ENCODE data around the gene JMJD1C.

JMJD1C gene

DNA sequence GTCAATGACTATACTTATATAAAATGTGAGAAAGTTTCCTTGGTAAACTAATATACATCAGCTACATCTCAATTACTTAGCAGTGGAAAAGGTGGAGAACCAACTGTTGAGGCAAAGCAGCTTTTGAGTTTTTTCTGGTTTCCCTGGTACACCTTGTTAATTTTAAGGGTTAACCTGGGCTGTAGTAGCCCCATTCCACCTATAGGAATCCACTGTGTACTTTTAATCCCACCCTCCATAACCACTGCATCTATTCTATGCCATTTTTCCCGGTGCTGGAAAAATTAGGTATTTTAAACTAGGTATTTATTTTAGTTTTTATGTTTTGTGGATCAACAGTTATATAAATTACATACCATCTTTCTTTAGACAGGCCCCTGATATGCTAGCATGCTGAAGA is 290.2 kb downstream of the JMJD1C start:
- TF ChIP-seq SUZ12 (IDR thresholded peaks at IDR 0.05; ENCODE audit: extremely low read depth, insufficient read depth, insufficient read length): no peak
- no peak for TF ChIP-seq YY1 (IDR thresholded peaks at IDR 0.05; ENCODE audit: insufficient read depth, insufficient read length)
- TF ChIP-seq ZNF274 (IDR thresholded peaks at IDR 0.05; ENCODE audit: low read depth, low read length): no peak
- H3K4me3 ChIP-seq (ENCODE audit: insufficient read length, low read depth): no peak overlapping the region
- H3K36me3 ChIP-seq (ENCODE audit: insufficient read depth, insufficient read length, low read length): peaks cover 56% of the 10 kb centered on the region
- no peaks in the 10 kb centered on the region for H3K9me3 ChIP-seq (ENCODE audit: insufficient read depth, low read length)
- DNase-seq (ENCODE audit: low read depth, low spot score): no peak
- H3K4me1 ChIP-seq (ENCODE audit: insufficient read depth, insufficient read length): no peaks in the 10 kb centered on the region
- no peak overlapping the region for H3K9ac ChIP-seq (ENCODE audit: insufficient read length, low read depth)
- H3K27me3 ChIP-seq (ENCODE audit: insufficient read depth, insufficient read length): no peaks in the 10 kb centered on the region

DNA sequence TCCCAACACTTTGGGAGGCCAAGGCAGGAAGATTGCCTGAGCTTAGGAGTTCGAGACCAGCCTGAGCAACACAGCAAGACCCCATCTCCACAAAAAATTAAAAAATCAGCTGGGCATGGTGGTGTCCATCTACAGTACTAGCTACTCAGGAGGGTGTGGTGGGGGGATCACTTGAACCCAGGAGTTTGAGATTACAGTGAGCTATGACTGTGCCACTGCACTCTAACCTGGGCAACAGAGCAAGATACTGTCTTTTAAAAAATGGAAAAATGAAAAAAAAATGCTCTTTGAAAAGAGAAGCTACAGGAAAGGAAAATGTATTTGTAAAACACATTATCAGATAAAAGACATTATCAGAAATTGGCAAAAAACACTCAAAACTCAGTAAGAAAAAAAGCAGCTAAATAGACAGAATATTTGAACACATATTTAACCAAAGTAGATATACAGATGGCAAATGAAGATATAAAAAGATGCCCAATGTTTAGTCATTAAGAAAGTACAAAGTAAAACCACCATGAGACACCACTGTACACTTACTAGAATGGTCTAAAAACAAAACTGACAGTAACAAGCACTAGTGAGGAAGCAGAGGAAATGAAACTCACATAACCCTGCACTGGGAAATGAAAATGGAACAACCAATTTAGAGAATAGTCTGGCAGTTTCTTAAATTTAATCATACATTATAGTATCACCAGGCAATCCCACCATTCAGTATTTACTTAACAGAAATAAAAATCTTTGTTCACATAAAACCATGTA is 292.1 kb downstream of the JMJD1C start:
- H3K27me3 ChIP-seq (ENCODE audit: insufficient read depth, insufficient read length): no peaks in the 10 kb centered on the region

DNA sequence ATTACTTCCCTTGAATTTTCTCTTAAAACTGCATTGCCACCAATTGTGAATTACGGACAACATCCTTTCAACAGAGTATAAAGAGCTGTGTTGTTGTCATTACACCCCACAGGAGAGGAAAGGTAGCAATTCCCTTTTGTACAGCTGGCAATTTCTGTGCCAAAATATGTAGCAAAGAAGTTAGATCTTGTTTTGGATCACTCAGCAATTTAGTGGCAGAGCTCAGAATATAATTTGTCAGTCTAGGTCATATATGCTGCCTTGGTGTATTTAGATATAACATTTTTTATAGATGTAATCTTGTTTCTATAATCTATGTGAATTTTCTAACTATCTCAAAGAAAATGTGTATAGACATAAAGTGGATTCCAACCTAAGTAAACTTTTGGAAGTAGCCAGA is 293.9 kb downstream of the JMJD1C start:
- DNase-seq (ENCODE audit: low read depth, low spot score): no peak
- Histone ChIP-seq H3K9ac (ENCODE audit: insufficient read length, low read depth) (no peak overlapping the region), H3K9me3 (ENCODE audit: insufficient read depth, low read length) (no peaks in the 10 kb centered on the region), H3K4me1 (ENCODE audit: insufficient read depth, insufficient read length) (no peaks in the 10 kb centered on the region), H3K4me3 (ENCODE audit: insufficient read length, low read depth) (no peak overlapping the region), H3K27me3 (ENCODE audit: insufficient read depth, insufficient read length) (no peaks in the 10 kb centered on the region), H3K36me3 (ENCODE audit: insufficient read depth, insufficient read length, low read length) (peaks cover 61% of the 10 kb centered on the region)
- TF ChIP-seq YY1 (IDR thresholded peaks at IDR 0.05; ENCODE audit: insufficient read depth, insufficient read length) (no peak), SUZ12 (IDR thresholded peaks at IDR 0.05; ENCODE audit: extremely low read depth, insufficient read depth, insufficient read length) (no peak), ZNF274 (IDR thresholded peaks at IDR 0.05; ENCODE audit: low read depth, low read length) (no peak)

More for the DNA sequence above, 292.1 kb downstream of the JMJD1C start:
- H3K36me3 ChIP-seq (ENCODE audit: insufficient read depth, insufficient read length, low read length): peaks cover 64% of the 10 kb centered on the region
- H3K4me1 ChIP-seq (ENCODE audit: insufficient read depth, insufficient read length): no peaks in the 10 kb centered on the region
- no peaks in the 10 kb centered on the region for H3K9me3 ChIP-seq (ENCODE audit: insufficient read depth, low read length)
- DNase-seq (ENCODE audit: low read depth, low spot score): no peak
- H3K9ac ChIP-seq (ENCODE audit: insufficient read length, low read depth): no peak overlapping the region
- H3K4me3 ChIP-seq (ENCODE audit: insufficient read length, low read depth): no peak overlapping the region
- TF ChIP-seq YY1 (IDR thresholded peaks at IDR 0.05; ENCODE audit: insufficient read depth, insufficient read length) (no peak), SUZ12 (IDR thresholded peaks at IDR 0.05; ENCODE audit: extremely low read depth, insufficient read depth, insufficient read length) (no peak), ZNF274 (IDR thresholded peaks at IDR 0.05; ENCODE audit: low read depth, low read length) (no peak)

DNA sequence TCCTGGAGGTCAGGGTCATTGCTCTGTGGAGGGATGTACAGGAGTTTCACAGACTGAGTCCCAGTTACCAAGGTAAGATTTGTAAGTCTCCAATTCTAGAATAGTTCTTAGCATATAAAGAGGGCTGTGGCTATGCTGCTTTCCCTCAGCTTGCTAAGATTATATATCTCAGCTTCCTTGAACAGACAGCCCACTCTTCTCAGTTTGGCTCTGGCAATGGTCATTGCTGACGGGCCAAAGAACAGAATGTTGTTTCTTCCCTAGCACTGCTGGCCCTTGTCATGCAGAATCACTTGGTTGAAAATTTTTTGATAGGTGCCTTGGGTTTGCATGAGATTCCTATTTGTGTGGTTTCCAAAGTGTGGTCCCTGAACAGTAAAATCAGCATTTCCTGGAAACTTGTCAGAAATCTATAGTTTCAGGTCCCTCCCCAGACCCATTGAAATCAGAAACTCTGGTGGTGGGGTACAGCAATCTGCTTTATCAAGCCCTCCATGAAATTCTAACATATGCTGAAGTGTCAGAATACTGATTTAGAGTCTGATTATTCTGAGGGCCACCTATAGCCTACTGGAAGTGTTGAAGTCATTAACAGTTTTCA is 294.4 kb downstream of the JMJD1C start:
- Histone ChIP-seq H3K4me1 (ENCODE audit: insufficient read depth, insufficient read length) (no peaks in the 10 kb centered on the region), H3K9ac (ENCODE audit: insufficient read length, low read depth) (no peak overlapping the region), H3K36me3 (ENCODE audit: insufficient read depth, insufficient read length, low read length) (peaks cover 60% of the 10 kb centered on the region), H3K9me3 (ENCODE audit: insufficient read depth, low read length) (no peaks in the 10 kb centered on the region), H3K27me3 (ENCODE audit: insufficient read depth, insufficient read length) (no peaks in the 10 kb centered on the region), H3K4me3 (ENCODE audit: insufficient read length, low read depth) (no peak overlapping the region)
- no peak for DNase-seq (ENCODE audit: low read depth, low spot score)
- no peak for TF ChIP-seq YY1 (IDR thresholded peaks at IDR 0.05; ENCODE audit: insufficient read depth, insufficient read length)
- no peak for TF ChIP-seq SUZ12 (IDR thresholded peaks at IDR 0.05; ENCODE audit: extremely low read depth, insufficient read depth, insufficient read length)
- TF ChIP-seq ZNF274 (IDR thresholded peaks at IDR 0.05; ENCODE audit: low read depth, low read length): no peak

DNA sequence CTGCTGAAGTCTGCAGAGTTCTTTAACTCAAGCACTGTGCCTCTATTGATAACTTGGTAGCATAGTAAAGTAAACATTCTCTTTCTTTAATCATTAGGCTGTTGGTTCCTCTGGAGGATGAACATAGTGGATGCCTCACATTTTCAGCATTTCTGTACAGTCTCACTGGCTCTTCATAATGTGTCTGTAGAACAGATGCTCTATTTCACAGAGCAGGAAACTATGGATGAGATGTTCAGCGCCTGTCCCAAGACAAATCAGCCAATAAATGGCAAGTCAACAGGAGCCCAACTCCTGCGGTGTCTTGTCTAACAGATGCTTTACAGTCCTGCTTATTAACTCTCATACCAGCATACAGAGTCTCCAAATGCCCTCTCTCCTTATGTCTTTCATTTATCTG is 296.2 kb downstream of the JMJD1C start:
- TF ChIP-seq YY1 (IDR thresholded peaks at IDR 0.05; ENCODE audit: insufficient read depth, insufficient read length) (no peak), ZNF274 (IDR thresholded peaks at IDR 0.05; ENCODE audit: low read depth, low read length) (no peak), SUZ12 (IDR thresholded peaks at IDR 0.05; ENCODE audit: extremely low read depth, insufficient read depth, insufficient read length) (no peak)
- H3K36me3 ChIP-seq (ENCODE audit: insufficient read depth, insufficient read length, low read length): peaks cover 61% of the 10 kb centered on the region
- no peaks in the 10 kb centered on the region for H3K9me3 ChIP-seq (ENCODE audit: insufficient read depth, low read length)
- no peak overlapping the region for H3K9ac ChIP-seq (ENCODE audit: insufficient read length, low read depth)
- H3K4me3 ChIP-seq (ENCODE audit: insufficient read length, low read depth): no peak overlapping the region
- H3K27me3 ChIP-seq (ENCODE audit: insufficient read depth, insufficient read length): no peaks in the 10 kb centered on the region
- no peak for DNase-seq (ENCODE audit: low read depth, low spot score)
- no peaks in the 10 kb centered on the region for H3K4me1 ChIP-seq (ENCODE audit: insufficient read depth, insufficient read length)

DNA sequence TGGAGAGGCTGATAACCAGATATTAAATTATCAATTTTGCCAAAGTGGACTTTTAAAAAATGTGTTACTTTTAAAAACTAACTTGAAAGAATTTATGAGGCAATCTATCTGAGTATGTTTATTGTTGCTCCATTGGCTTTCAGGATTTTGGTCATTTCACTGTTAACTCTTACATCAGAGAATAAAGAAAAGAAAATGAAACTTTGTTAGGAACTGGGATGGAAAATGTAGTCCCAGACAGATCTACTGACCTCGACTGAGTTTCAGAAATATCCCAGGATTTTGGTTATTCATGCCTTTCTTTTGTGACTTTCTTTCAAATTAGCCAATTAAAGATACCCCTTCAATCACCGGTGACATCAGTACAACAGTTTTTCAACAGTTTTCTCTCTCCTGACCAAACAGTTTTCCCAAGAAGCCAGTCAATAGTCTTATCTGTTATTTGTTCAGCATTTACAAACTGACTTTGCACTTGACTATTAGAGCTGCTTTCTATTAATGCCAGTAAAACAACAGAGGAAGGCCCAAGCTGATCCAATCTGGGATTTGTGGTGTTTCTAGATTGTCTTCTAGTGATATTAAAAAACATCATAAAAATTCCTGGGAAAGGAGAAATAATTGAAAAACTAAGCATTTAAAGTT is 296.8 kb downstream of the JMJD1C start:
- H3K9ac ChIP-seq (ENCODE audit: insufficient read length, low read depth): no peak overlapping the region
- no peak for TF ChIP-seq YY1 (IDR thresholded peaks at IDR 0.05; ENCODE audit: insufficient read depth, insufficient read length)
- H3K36me3 ChIP-seq (ENCODE audit: insufficient read depth, insufficient read length, low read length): peaks cover 55% of the 10 kb centered on the region
- no peaks in the 10 kb centered on the region for H3K27me3 ChIP-seq (ENCODE audit: insufficient read depth, insufficient read length)
- no peaks in the 10 kb centered on the region for H3K9me3 ChIP-seq (ENCODE audit: insufficient read depth, low read length)
- no peak for DNase-seq (ENCODE audit: low read depth, low spot score)
- H3K4me3 ChIP-seq (ENCODE audit: insufficient read length, low read depth): no peak overlapping the region
- H3K4me1 ChIP-seq (ENCODE audit: insufficient read depth, insufficient read length): no peaks in the 10 kb centered on the region

DNA sequence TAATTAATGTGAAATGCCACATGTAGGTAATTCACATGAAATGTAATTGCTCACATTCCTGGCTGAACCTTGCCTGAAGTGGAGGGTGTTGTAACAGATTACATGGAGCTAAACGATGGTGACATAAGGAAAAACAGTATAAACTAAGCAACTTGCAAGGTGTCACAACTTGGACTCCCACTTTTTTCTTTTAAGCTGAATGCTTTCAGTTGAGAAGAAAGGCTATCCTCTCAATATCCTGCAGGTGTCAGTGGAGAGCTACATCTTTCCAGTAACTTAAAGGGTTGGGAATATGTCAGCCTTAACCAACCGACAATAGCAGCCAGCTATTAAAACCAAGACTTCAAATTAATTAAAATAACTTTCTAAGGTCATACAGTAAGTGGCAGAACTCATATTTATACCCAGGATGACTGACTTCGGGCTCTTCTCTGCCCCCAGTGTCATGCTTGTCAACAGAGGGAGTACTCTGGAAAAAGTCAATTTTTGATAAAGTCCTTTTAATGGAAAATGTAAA is 299.0 kb downstream of the JMJD1C start:
- H3K4me3 ChIP-seq (ENCODE audit: insufficient read length, low read depth): no peak overlapping the region
- DNase-seq (ENCODE audit: low read depth, low spot score): peak; percentile 33
- no peaks in the 10 kb centered on the region for H3K9me3 ChIP-seq (ENCODE audit: insufficient read depth, low read length)
- no peak overlapping the region for H3K9ac ChIP-seq (ENCODE audit: insufficient read length, low read depth)
- H3K4me1 ChIP-seq (ENCODE audit: insufficient read depth, insufficient read length): no peaks in the 10 kb centered on the region
- H3K36me3 ChIP-seq (ENCODE audit: insufficient read depth, insufficient read length, low read length): peaks cover 42% of the 10 kb centered on the region
- no peaks in the 10 kb centered on the region for H3K27me3 ChIP-seq (ENCODE audit: insufficient read depth, insufficient read length)
- no peak for TF ChIP-seq SUZ12 (IDR thresholded peaks at IDR 0.05; ENCODE audit: extremely low read depth, insufficient read depth, insufficient read length)
- TF ChIP-seq YY1 (IDR thresholded peaks at IDR 0.05; ENCODE audit: insufficient read depth, insufficient read length): no peak
- TF ChIP-seq ZNF274 (IDR thresholded peaks at IDR 0.05; ENCODE audit: low read depth, low read length): no peak

Data from NT2/D1 (cell line).